Measurements from ENCODE around the gene ASIC2. TPM values are rescaled to one million over a fixed set of nuclear protein-coding genes. Genes with fewer than 3 reads are reported as not detected.

The ASIC2 gene
- total and polyA plus RNA-seq, 9 of the 15 experiments (the other 6 are each of a cell fraction or from before 2014, with no cell fraction given), result not detected

GRCh38 chr17:33090806-33091205 is 202.3 kb downstream of the ASIC2 start:
- TF ChIP-seq MXI1 (IDR thresholded peaks at IDR 0.05; ENCODE audit: low read depth, low read length), result no peak
- TF ChIP-seq SMAD1 (IDR thresholded peaks at IDR 0.05; ENCODE audit: low read depth, low read length, partially characterized antibody), result no peak
- TF ChIP-seq GATAD2A (IDR thresholded peaks at IDR 0.05), result no peak
- TF ChIP-seq SMARCB1 (IDR thresholded peaks at IDR 0.05; ENCODE audit: insufficient read length, low read depth), result no peak
- no peak for TF ChIP-seq ARID3B (CRISPR knock-in tag; IDR thresholded peaks at IDR 0.05; ENCODE audit: borderline replicate concordance)
- no peak for TF ChIP-seq PCBP2 (IDR thresholded peaks at IDR 0.05; ENCODE audit: low read depth, low read length, poor library complexity, severe bottlenecking)
- TF ChIP-seq, protein P1, sequence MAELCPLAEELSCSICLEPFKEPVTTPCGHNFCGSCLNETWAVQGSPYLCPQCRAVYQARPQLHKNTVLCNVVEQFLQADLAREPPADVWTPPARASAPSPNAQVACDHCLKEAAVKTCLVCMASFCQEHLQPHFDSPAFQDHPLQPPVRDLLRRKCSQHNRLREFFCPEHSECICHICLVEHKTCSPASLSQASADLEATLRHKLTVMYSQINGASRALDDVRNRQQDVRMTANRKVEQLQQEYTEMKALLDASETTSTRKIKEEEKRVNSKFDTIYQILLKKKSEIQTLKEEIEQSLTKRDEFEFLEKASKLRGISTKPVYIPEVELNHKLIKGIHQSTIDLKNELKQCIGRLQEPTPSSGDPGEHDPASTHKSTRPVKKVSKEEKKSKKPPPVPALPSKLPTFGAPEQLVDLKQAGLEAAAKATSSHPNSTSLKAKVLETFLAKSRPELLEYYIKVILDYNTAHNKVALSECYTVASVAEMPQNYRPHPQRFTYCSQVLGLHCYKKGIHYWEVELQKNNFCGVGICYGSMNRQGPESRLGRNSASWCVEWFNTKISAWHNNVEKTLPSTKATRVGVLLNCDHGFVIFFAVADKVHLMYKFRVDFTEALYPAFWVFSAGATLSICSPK (IDR thresholded peaks at IDR 0.05; ENCODE audit: borderline replicate concordance), result no peak
- TF ChIP-seq TAF15 (IDR thresholded peaks at IDR 0.05; ENCODE audit: low read depth, low read length), result no peak
- TF ChIP-seq SREBF2 (CRISPR knock-in tag; IDR thresholded peaks at IDR 0.05), result no peak
- no peak for TF ChIP-seq CHD4 (IDR thresholded peaks at IDR 0.05; ENCODE audit: insufficient read depth, insufficient replicate concordance, low read depth, low read length, poor library complexity, severe bottlenecking)
- TF ChIP-seq, protein P2, sequence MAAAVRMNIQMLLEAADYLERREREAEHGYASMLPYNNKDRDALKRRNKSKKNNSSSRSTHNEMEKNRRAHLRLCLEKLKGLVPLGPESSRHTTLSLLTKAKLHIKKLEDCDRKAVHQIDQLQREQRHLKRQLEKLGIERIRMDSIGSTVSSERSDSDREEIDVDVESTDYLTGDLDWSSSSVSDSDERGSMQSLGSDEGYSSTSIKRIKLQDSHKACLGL (CRISPR knock-in tag; IDR thresholded peaks at IDR 0.05; ENCODE audit: borderline replicate concordance, poor library complexity, severe bottlenecking), result no peak
- TF ChIP-seq, protein P3, sequence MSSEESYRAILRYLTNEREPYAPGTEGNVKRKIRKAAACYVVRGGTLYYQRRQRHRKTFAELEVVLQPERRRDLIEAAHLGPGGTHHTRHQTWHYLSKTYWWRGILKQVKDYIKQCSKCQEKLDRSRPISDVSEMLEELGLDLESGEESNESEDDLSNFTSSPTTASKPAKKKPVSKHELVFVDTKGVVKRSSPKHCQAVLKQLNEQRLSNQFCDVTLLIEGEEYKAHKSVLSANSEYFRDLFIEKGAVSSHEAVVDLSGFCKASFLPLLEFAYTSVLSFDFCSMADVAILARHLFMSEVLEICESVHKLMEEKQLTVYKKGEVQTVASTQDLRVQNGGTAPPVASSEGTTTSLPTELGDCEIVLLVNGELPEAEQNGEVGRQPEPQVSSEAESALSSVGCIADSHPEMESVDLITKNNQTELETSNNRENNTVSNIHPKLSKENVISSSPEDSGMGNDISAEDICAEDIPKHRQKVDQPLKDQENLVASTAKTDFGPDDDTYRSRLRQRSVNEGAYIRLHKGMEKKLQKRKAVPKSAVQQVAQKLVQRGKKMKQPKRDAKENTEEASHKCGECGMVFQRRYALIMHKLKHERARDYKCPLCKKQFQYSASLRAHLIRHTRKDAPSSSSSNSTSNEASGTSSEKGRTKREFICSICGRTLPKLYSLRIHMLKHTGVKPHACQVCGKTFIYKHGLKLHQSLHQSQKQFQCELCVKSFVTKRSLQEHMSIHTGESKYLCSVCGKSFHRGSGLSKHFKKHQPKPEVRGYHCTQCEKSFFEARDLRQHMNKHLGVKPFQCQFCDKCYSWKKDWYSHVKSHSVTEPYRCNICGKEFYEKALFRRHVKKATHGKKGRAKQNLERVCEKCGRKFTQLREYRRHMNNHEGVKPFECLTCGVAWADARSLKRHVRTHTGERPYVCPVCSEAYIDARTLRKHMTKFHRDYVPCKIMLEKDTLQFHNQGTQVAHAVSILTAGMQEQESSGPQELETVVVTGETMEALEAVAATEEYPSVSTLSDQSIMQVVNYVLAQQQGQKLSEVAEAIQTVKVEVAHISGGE (CRISPR knock-in tag; IDR thresholded peaks at IDR 0.05), result no peak
- TF ChIP-seq CSDE1 (IDR thresholded peaks at IDR 0.05), result no peak
- TF ChIP-seq CHD1 (IDR thresholded peaks at IDR 0.05; ENCODE audit: low read length), result no peak
- no peak for FAIRE-seq
- no peak overlapping the region for H3K9ac ChIP-seq (ENCODE audit: insufficient read depth in 1 of 2, low read depth in 2 of 2, low read length in 2 of 2)
- H3K27me3 ChIP-seq (ENCODE audit: control insufficient read depth in 2 of 2, insufficient read depth in 2 of 2, low read length in 2 of 2), result peaks cover 0 to 11% of the 10 kb centered on the region in 2 experiments; a peak in 2 of 5 replicates
- in situ Hi-C loops (cut with MboI) (no loop called here), intact Hi-C loops (cut with micrococcal nuclease) (no loop called here)
- H3K36me3 ChIP-seq (ENCODE audit: control insufficient read depth, insufficient read depth, low read length), result no peaks in the 10 kb centered on the region
- H3K9me1 ChIP-seq (ENCODE audit: control insufficient read depth, insufficient read depth, low read length), result no peaks in the 10 kb centered on the region
- no peak overlapping the region for H3K4me2 ChIP-seq (ENCODE audit: insufficient read depth, low read length)
- H3K27ac ChIP-seq (ENCODE audit: extremely low read depth, low read depth, low read length), result no peak overlapping the region
- no peak overlapping the region for H2AFZ ChIP-seq (ENCODE audit: low read depth, low read length)
- no peaks in the 10 kb centered on the region for H3K9me3 ChIP-seq (replicated peaks; ENCODE audit: control insufficient read depth, insufficient read depth, low read depth, low read length)
- DNase-seq (ENCODE audit: extremely low read depth in 1 of 4, low spot score in 3 of 4), result no peak
- no TSS peak for BruUV-seq (replicated peaks)
- 0% methylated on average over 1 of the region's 1 CpG for WGBS (ENCODE audit: insufficient coverage, low coverage, missing lambda C conversion rate)
- H3K4me3 ChIP-seq, result no peak overlapping the region
- no peaks in the 10 kb centered on the region for H3K79me2 ChIP-seq (ENCODE audit: control insufficient read depth, insufficient read depth, low read length)
- no peak for ATAC-seq
- no peaks in the 10 kb centered on the region; the same call in 1 of the 2 replicates for H4K20me1 ChIP-seq (replicated peaks; ENCODE audit: control insufficient read depth, insufficient read depth, low read length)
- POLR2A ChIA-PET, result interaction anchor here (0.5 kb wide), 1 partner anchor 73 kb away, joined by 3 read pairs; no protein-coding TSS in a partner anchor
- CTCF ChIA-PET (ENCODE audit: low intra/inter-chr PET ratio), result no interaction called here
- H3K4me1 ChIP-seq (replicated peaks in 1 of 2; ENCODE audit: control insufficient read depth in 2 of 2, insufficient read depth in 2 of 2, low read length in 2 of 2), result no peaks in the 10 kb centered on the region
